Endothelial cell of umbilical vein (primary cell): Measurements from ENCODE around the gene ARHGEF11.

ENCODE experiments used
- CTCF ChIP-seq, 2 donors: IDR thresholded peaks; 1 replicate in 1 of 2; 2 replicates in 1 of 2; pipeline ENCODE4 v1.5.1; 2011; ENCODE audit warnings: low read length in 2 of 2, mild to moderate bottlenecking in 2 of 2, moderate library complexity in 2 of 2, control low read depth in 1 of 2, inconsistent platforms in 1 of 2, low read depth in 1 of 2; ENCODE audit not compliant: insufficient read depth in 1 of 2; ENCODE audit errors: extremely low read depth in 1 of 2
- EZH2 ChIP-seq: IDR thresholded peaks from 2 replicates; pipeline ENCODE4 v1.6.1; 2012; ENCODE audit warnings: borderline replicate concordance, low read depth, mild to moderate bottlenecking, moderate library complexity, low read length, inconsistent platforms; ENCODE audit not compliant: severe bottlenecking
- JUN ChIP-seq: IDR thresholded peaks from 2 replicates; pipeline ENCODE4 v1.6.1; 2011; ENCODE audit warnings: borderline replicate concordance, low read depth; ENCODE audit not compliant: insufficient read length, insufficient read depth
- POLR2A ChIP-seq: IDR thresholded peaks from 2 replicates; pipeline ENCODE4 v1.6.1; 2012; ENCODE audit warnings: low read depth, mild to moderate bottlenecking, control low read depth, low read length
- POLR2AphosphoS5 ChIP-seq: IDR thresholded peaks from 2 replicates; pipeline ENCODE4 v1.6.1; 2012; ENCODE audit warnings: low read depth, mild to moderate bottlenecking, control low read depth, low read length, moderate library complexity; ENCODE audit not compliant: insufficient read depth

DNA sequence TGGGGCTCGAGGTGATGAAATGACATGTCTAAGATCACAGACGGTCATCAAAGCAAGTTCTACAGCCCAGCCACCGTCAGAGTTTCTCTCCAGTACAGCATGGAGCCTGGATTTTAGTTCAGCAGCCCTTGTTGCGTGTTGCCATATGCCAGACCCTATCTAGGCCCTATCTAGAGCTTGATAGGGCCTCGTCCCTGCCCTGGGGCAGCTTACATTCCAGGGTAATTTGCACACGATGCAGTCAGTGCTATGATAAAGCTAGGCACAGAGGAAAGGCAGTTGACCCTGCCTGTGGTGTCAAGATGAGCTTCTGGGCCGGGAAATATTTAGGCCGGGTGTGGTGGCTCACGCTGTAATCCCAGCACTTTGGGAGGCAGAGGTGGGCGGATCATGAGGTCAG lies 35.2 kb upstream of the ARHGEF11 start:
- TF ChIP-seq CTCF (IDR thresholded peaks at IDR 0.05; ENCODE audit: extremely low read depth in 1 of 2, insufficient read depth in 1 of 2, low read depth in 1 of 2, low read length in 2 of 2) (no peak), EZH2 (no peak), POLR2AphosphoS5 (no peak), POLR2A (no peak), JUN (no peak)
